GM10266 (cell line): Measurements from ENCODE around the gene KCNH4.
A peak's percentile ranks its signal among the peaks of the same experiment; 100 is the strongest.
"Not testable (repeated sequence)": the region's sequence is repeated elsewhere in the genome, so short reads cannot be mapped to it uniquely, and the experiment has no call there.

Experiments
- DNase-seq: peaks from one replicate; pipeline ENCODE4 v3.0.0; 2012; ENCODE audit errors: extremely low spot score
- CTCF ChIP-seq: IDR thresholded peaks from 2 replicates; pipeline ENCODE4 v1.5.1; 2012; ENCODE audit warnings: mild to moderate bottlenecking, low read depth; ENCODE audit not compliant: control insufficient read depth, insufficient read depth; ENCODE audit errors: missing control alignments

The KCNH4 gene

GRCh38 chr17:42141382-42141781, 39.6 kb downstream of the KCNH4 start:
- no peak for TF ChIP-seq CTCF

GRCh38 chr17:42140690-42141089, 40.3 kb downstream of the KCNH4 start:
- not testable (repeated sequence) for DNase-seq

More at GRCh38 chr17:42141382-42141781, 39.6 kb downstream of the KCNH4 start:
- DNase-seq, result no peak

- DNase-seq, result no peak
- TF ChIP-seq CTCF, result no peak
These were observed 42.0 kb downstream of the KCNH4 start for GRCh38 chr17:42138749-42139492.

- TF ChIP-seq CTCF, result no peak
- DNase-seq, result no peak
These were observed 44.3 kb downstream of the KCNH4 start for GRCh38 chr17:42136654-42137051.

GRCh38 chr17:42135664-42136653, 45.0 kb downstream of the KCNH4 start:
- DNase-seq, result no peak
- no peak for TF ChIP-seq CTCF

- no peak for DNase-seq
- no peak for TF ChIP-seq CTCF
These were observed 45.8 kb downstream of the KCNH4 start for GRCh38 chr17:42135151-42135550.

GRCh38 chr17:42133461-42134041, 47.4 kb downstream of the KCNH4 start:
- peak; percentile 58 for DNase-seq
- no peak for TF ChIP-seq CTCF
